Neural cell (in vitro differentiated cells): ENCODE results near the gene CARMIL1. TPM values are rescaled to one million over a fixed set of nuclear protein-coding genes. Genes with fewer than 3 reads are reported as not detected.

Source experiments
- H2AFZ ChIP-seq: fragments of 200-600, 300-800 bp; sonication (generic), shearing (Covaris generic); 2 replicates; pipeline ENCODE4 v1.6.0; 2014; ENCODE audit warnings: low read depth, mild to moderate bottlenecking, antibody characterized with exemption, low read length, moderate library complexity
- H3F3A ChIP-seq: fragments of 200-600 bp; shearing (Covaris generic); 2 replicates; pipeline ENCODE4 v1.6.1; 2016; ENCODE audit warnings: mild to moderate bottlenecking, moderate library complexity, mixed read lengths, antibody characterized with exemption, low read length; ENCODE audit not compliant: insufficient read depth, poor library complexity, severe bottlenecking
- H3K27ac ChIP-seq: fragments of 200-600, 300-800 bp; sonication (generic), shearing (Covaris generic); 2 replicates; pipeline ENCODE4 v1.5.1; 2014; ENCODE audit warnings: mild to moderate bottlenecking, low read length, moderate library complexity
- H3K27me3 ChIP-seq: fragments of 300-800, 200-600 bp; sonication (generic), shearing (Covaris generic); 2 replicates; pipeline ENCODE4 v1.6.0; 2014; ENCODE audit warnings: mild to moderate bottlenecking, low read depth, low read length, moderate library complexity; ENCODE audit not compliant: insufficient read depth
- H3K36me3 ChIP-seq: fragments of 300-800, 200-600 bp; sonication (generic), shearing (Covaris generic); 2 replicates; pipeline ENCODE4 v1.5.1; 2014; ENCODE audit warnings: mild to moderate bottlenecking, antibody characterized with exemption, low read length, moderate library complexity; ENCODE audit not compliant: insufficient read depth
- H3K4me2 ChIP-seq: fragments of 300-800, 200-600 bp; sonication (generic), shearing (Covaris generic); 2 replicates; pipeline ENCODE4 v1.6.0; 2014; ENCODE audit warnings: mild to moderate bottlenecking, low read length
- H3K4me3 ChIP-seq: fragments of 300-800, 200-600 bp; sonication (generic), shearing (Covaris generic); 2 replicates; pipeline ENCODE4 v1.5.1; 2014; ENCODE audit warnings: mild to moderate bottlenecking, low read length, moderate library complexity
- H3K79me2 ChIP-seq: fragments of 200-600 bp; shearing (Covaris generic); replicated peaks from 2 replicates; pipeline ENCODE4 v1.6.0; 2014; ENCODE audit warnings: mild to moderate bottlenecking, low read length, moderate library complexity; ENCODE audit not compliant: insufficient read depth
- H3K9ac ChIP-seq: fragments of 300-800, 200-600 bp; sonication (generic), shearing (Covaris generic); 2 replicates; pipeline ENCODE4 v1.6.1; 2016; ENCODE audit warnings: mild to moderate bottlenecking, low read length, mixed read lengths
- H3K9me2 ChIP-seq: fragments of 200-600 bp; shearing (Covaris generic); 2 replicates; pipeline ENCODE4 v1.6.1; 2016; ENCODE audit warnings: mild to moderate bottlenecking, low read length, mixed read lengths; ENCODE audit not compliant: insufficient read depth
- H3K9me3 ChIP-seq: fragments of 200-600, 300-800 bp; sonication (generic), shearing (Covaris generic); 2 replicates; pipeline ENCODE4 v1.6.1; 2016; ENCODE audit warnings: mild to moderate bottlenecking, mixed run types, low read length, moderate library complexity, mixed read lengths
- H4K20me1 ChIP-seq: fragments of 200-600 bp; shearing (Covaris generic); 2 replicates; pipeline ENCODE4 v1.6.1; 2016; ENCODE audit warnings: mild to moderate bottlenecking, mixed run types; ENCODE audit not compliant: insufficient read depth
- EP300 ChIP-seq: fragments of 450-650 bp; conservative IDR thresholded peaks from 2 replicates; pipeline ENCODE4 v1.6.1; 2014; ENCODE audit warnings: antibody characterized with exemption, mild to moderate bottlenecking, moderate library complexity; ENCODE audit not compliant: poor library complexity, severe bottlenecking
- EZH2 ChIP-seq: fragments of 200-600, 300-800 bp; shearing (Covaris generic), sonication (generic); IDR thresholded peaks from 2 replicates; pipeline ENCODE4 v1.6.1; 2014; ENCODE audit warnings: antibody characterized with exemption, low read length, borderline replicate concordance, mild to moderate bottlenecking; ENCODE audit not compliant: insufficient read depth, poor library complexity, severe bottlenecking
- MXI1 ChIP-seq: fragments of 450-650 bp; conservative IDR thresholded peaks from 2 replicates; pipeline ENCODE4 v1.6.1; 2014; ENCODE audit warnings: antibody characterized with exemption, mild to moderate bottlenecking; ENCODE audit not compliant: poor library complexity, severe bottlenecking
- POLR2AphosphoS5 ChIP-seq: IDR thresholded peaks from 2 replicates; pipeline ENCODE4 v1.6.1; 2012
- RAD21 ChIP-seq: fragments of 450-650 bp; conservative IDR thresholded peaks from 2 replicates; pipeline ENCODE4 v1.6.1; 2014; ENCODE audit warnings: antibody characterized with exemption, mild to moderate bottlenecking, moderate library complexity
- SMC3 ChIP-seq: fragments of 450-650 bp; conservative IDR thresholded peaks from 2 replicates; pipeline ENCODE4 v1.6.1; 2014; ENCODE audit warnings: antibody characterized with exemption, mild to moderate bottlenecking, moderate library complexity; ENCODE audit not compliant: poor library complexity
- TAF1 ChIP-seq: IDR thresholded peaks from 2 replicates; pipeline ENCODE4 v1.6.1; 2012; ENCODE audit warnings: low read depth
- polyA plus RNA-seq: library from polyadenylated mRNA; depleted of rRNA; stranded (reverse); fragments of >200 nt; gene quantifications from 2 replicates; pipeline ENCODE4 v1.2.3, GENCODE V29; 2014
- TF ChIP-seq, protein P1 (sequence below): fragments of 450-650 bp; IDR thresholded peaks from 2 replicates; pipeline ENCODE4 v1.5.1; 2014; ENCODE audit warnings: antibody characterized with exemption, mild to moderate bottlenecking, moderate library complexity; ENCODE audit not compliant: poor library complexity, severe bottlenecking
- TF ChIP-seq, protein P2 (sequence below): IDR thresholded peaks from 2 replicates; pipeline ENCODE4 v1.6.1; 2012; ENCODE audit warnings: borderline replicate concordance

CARMIL1 gene
- polyA plus RNA-seq, 1 donor from 2014 or later: 5.3 TPM

DNA sequence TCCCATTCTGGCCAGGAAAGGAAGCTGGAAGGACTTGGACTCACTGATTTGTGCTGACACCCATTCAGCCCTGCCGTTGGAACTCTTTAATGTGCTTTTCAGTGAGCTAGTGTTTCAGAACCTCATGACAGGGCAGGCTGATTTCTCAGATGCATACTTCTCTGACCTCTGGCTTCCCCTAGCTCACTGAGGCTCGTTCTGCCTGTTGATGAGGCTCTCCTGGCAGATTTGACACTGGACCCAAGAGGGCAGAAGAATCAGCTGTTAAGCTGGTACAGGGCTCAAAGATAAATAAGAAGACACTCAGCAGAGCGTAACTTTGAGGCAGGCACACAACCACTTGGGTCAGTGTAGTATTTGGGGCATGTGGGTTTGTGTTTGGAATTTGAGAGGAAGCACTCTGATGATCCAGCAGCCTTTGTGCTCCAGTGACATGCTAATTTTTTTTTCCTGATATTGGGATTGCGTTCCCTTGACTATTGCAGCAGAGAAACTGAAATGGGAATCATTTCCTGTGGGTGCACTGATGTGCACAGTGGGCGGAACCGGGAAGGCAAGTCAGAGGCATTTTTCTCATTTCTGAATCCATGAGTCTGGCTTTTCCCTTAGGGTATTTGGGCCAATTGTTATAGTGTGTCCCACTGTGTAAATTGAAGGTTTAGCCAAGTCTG lies 80.2 kb downstream of the CARMIL1 start:
- TF ChIP-seq, protein P1, sequence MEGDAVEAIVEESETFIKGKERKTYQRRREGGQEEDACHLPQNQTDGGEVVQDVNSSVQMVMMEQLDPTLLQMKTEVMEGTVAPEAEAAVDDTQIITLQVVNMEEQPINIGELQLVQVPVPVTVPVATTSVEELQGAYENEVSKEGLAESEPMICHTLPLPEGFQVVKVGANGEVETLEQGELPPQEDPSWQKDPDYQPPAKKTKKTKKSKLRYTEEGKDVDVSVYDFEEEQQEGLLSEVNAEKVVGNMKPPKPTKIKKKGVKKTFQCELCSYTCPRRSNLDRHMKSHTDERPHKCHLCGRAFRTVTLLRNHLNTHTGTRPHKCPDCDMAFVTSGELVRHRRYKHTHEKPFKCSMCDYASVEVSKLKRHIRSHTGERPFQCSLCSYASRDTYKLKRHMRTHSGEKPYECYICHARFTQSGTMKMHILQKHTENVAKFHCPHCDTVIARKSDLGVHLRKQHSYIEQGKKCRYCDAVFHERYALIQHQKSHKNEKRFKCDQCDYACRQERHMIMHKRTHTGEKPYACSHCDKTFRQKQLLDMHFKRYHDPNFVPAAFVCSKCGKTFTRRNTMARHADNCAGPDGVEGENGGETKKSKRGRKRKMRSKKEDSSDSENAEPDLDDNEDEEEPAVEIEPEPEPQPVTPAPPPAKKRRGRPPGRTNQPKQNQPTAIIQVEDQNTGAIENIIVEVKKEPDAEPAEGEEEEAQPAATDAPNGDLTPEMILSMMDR: no peak
- TF ChIP-seq MXI1 (no peak), EP300 (no peak), POLR2AphosphoS5 (no peak), EZH2 (no peak), TAF1 (no peak), SMC3 (no peak), RAD21 (no peak)
- TF ChIP-seq, protein P2, sequence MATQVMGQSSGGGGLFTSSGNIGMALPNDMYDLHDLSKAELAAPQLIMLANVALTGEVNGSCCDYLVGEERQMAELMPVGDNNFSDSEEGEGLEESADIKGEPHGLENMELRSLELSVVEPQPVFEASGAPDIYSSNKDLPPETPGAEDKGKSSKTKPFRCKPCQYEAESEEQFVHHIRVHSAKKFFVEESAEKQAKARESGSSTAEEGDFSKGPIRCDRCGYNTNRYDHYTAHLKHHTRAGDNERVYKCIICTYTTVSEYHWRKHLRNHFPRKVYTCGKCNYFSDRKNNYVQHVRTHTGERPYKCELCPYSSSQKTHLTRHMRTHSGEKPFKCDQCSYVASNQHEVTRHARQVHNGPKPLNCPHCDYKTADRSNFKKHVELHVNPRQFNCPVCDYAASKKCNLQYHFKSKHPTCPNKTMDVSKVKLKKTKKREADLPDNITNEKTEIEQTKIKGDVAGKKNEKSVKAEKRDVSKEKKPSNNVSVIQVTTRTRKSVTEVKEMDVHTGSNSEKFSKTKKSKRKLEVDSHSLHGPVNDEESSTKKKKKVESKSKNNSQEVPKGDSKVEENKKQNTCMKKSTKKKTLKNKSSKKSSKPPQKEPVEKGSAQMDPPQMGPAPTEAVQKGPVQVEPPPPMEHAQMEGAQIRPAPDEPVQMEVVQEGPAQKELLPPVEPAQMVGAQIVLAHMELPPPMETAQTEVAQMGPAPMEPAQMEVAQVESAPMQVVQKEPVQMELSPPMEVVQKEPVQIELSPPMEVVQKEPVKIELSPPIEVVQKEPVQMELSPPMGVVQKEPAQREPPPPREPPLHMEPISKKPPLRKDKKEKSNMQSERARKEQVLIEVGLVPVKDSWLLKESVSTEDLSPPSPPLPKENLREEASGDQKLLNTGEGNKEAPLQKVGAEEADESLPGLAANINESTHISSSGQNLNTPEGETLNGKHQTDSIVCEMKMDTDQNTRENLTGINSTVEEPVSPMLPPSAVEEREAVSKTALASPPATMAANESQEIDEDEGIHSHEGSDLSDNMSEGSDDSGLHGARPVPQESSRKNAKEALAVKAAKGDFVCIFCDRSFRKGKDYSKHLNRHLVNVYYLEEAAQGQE: no peak
- H2AFZ ChIP-seq: no peak overlapping the region
- no peak overlapping the region for H3K4me3 ChIP-seq
- no peaks in the 10 kb centered on the region for H3F3A ChIP-seq
- no peak overlapping the region for H3K9ac ChIP-seq
- no peaks in the 10 kb centered on the region for H3K27me3 ChIP-seq
- no peaks in the 10 kb centered on the region for H4K20me1 ChIP-seq
- H3K79me2 ChIP-seq: no peaks in the 10 kb centered on the region
- no peaks in the 10 kb centered on the region for H3K9me2 ChIP-seq
- H3K36me3 ChIP-seq: no peaks in the 10 kb centered on the region
- no peak overlapping the region for H3K4me2 ChIP-seq
- no peaks in the 10 kb centered on the region for H3K9me3 ChIP-seq
- no peak overlapping the region for H3K27ac ChIP-seq

DNA sequence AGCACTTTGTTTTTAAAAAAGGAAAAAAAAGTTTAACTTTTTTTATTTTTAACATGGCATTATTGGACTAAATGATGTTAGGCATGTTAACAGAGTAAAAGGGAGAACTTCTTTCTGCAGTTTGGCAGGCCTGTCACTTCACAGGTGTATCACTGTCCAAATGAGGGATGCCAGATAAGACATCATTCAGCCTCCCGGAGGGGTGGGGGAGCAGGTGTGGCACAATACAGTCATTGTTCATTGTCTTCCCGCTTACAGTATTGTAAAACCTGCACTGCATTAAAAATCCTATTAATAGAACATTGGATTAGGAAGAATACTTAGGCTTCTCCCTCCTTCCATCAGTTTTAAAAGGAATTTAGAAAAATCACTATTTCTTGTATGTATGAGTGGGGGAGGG lies 80.7 kb downstream of the CARMIL1 start:
- no peak overlapping the region for H2AFZ ChIP-seq
- no peaks in the 10 kb centered on the region for H3K27me3 ChIP-seq
- no peaks in the 10 kb centered on the region for H3K36me3 ChIP-seq
- H3K9me2 ChIP-seq: no peaks in the 10 kb centered on the region
- TF ChIP-seq RAD21 (no peak), EZH2 (no peak), TAF1 (no peak), SMC3 (no peak), EP300 (no peak), MXI1 (no peak), POLR2AphosphoS5 (no peak)
- TF ChIP-seq, protein P2: no peak
- TF ChIP-seq, protein P1: no peak
- H3K79me2 ChIP-seq: no peaks in the 10 kb centered on the region
- H3F3A ChIP-seq: no peaks in the 10 kb centered on the region
- H3K9me3 ChIP-seq: no peaks in the 10 kb centered on the region
- no peak overlapping the region for H3K27ac ChIP-seq
- H4K20me1 ChIP-seq: no peaks in the 10 kb centered on the region
- no peak overlapping the region for H3K9ac ChIP-seq
- H3K4me2 ChIP-seq: no peak overlapping the region
- H3K4me3 ChIP-seq: no peak overlapping the region
